Amniotic epithelial cell (primary cell): ENCODE measurements around the gene DAAM1.

ENCODE experiments used
- DNase-seq: peaks from one replicate; pipeline ENCODE4 v3.0.0-alpha.2; 2010; ENCODE audit warnings: low read depth

The DAAM1 gene

GRCh38 chr14:59254911-59255545, 66.6 kb downstream of the DAAM1 start:
- DNase-seq = peak; percentile 77

GRCh38 chr14:59256331-59256730, 67.9 kb downstream of the DAAM1 start:
- no peak for DNase-seq

GRCh38 chr14:59261334-59261733, 72.9 kb downstream of the DAAM1 start:
- DNase-seq = no peak

- DNase-seq = no peak
Measured at GRCh38 chr14:59262717-59263454, 74.4 kb downstream of the DAAM1 start.

- DNase-seq = peak; percentile 48
Measured at GRCh38 chr14:59265808-59266207, 77.3 kb downstream of the DAAM1 start.

- no peak for DNase-seq
Measured at GRCh38 chr14:59267046-59267445, 78.6 kb downstream of the DAAM1 start.

GRCh38 chr14:59268011-59268410, 79.5 kb downstream of the DAAM1 start:
- no peak for DNase-seq

- no peak for DNase-seq
Measured at GRCh38 chr14:59268858-59269257, 80.4 kb downstream of the DAAM1 start.

- DNase-seq = no peak
Measured at GRCh38 chr14:59269466-59269865, 81.0 kb downstream of the DAAM1 start.

- DNase-seq = no peak
Measured at GRCh38 chr14:59271256-59271655, 82.8 kb downstream of the DAAM1 start.

GRCh38 chr14:59271734-59272133, 83.3 kb downstream of the DAAM1 start:
- peak; percentile 63 for DNase-seq

- DNase-seq = no peak
Measured at GRCh38 chr14:59272633-59273032, 84.2 kb downstream of the DAAM1 start.

- peak; percentile 51 for DNase-seq
Measured at GRCh38 chr14:59273737-59274136, 85.3 kb downstream of the DAAM1 start.

GRCh38 chr14:59274991-59275391, 86.5 kb downstream of the DAAM1 start:
- DNase-seq = peak; percentile 54

- DNase-seq = peak; percentile 92
Measured at GRCh38 chr14:59275668-59276067, 87.2 kb downstream of the DAAM1 start.

GRCh38 chr14:59276235-59276634, 87.8 kb downstream of the DAAM1 start:
- no peak for DNase-seq

- DNase-seq = no peak
Measured at GRCh38 chr14:59277659-59278058, 89.2 kb downstream of the DAAM1 start.

- peak; percentile 93 for DNase-seq
Measured at GRCh38 chr14:59278111-59278510, 89.6 kb downstream of the DAAM1 start.

- DNase-seq = no peak
Measured at GRCh38 chr14:59280961-59281360, 92.5 kb downstream of the DAAM1 start.

GRCh38 chr14:59281609-59282377, 93.3 kb downstream of the DAAM1 start:
- DNase-seq = peak; percentile 79

GRCh38 chr14:59282378-59282765, 93.9 kb downstream of the DAAM1 start:
- DNase-seq = peak; percentile 91

- peak; percentile 94 for DNase-seq
Measured at GRCh38 chr14:59283361-59283760, 94.9 kb downstream of the DAAM1 start.

GRCh38 chr14:59284059-59284458, 95.6 kb downstream of the DAAM1 start:
- DNase-seq = peak; percentile 48
